GM19372 (cell line): ENCODE results near the gene ZC3H18.

Source experiments
- ATAC-seq: cut with Tn5 transposase; IDR thresholded peaks from one replicate; pipeline ENCODE4 v1.9.1; 2021; ENCODE audit warnings: mild to moderate bottlenecking, low read depth, moderate library complexity; ENCODE audit not compliant: unreplicated experiment

Gene ZC3H18

DNA sequence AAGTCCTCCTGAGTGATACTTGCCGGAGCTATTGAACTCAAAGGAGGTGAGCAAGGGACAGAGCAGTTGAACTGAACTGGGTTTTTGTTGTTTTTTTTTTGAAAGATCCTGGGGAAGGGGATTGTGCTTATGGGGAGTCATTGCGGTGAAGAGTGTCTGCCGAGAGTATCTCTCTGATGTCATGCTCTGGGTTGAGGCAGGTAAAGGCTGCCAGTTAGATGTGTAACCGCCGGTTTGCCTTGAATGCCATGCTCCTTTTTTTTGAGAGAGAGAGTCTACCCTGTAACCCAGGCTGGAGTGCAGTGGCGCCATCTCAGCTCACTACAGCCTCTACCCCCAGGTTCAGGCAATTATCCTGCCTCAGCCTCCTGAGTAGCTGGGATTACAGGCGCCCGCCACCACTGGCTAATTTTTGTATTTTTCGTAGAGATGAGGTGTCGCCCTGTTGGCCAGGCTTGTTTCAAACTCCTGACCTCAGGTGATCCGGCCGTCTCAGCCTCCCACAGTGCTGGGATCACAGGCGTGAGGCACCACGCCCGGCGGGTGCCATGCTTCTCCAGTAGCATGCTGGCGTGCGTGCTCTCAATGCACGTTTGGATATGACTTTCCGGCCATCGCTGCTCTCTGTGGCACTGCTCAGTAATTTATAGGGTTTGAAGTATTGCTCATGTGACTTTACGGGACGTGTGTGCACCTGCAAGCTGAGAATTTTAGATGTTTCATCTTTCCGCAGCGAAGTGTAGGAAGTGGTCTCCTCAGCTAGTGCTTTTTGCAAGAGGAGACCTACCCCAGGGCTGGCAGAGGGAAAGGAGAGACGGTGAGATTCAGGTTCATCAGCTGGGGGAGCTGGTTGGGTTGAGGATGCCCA is 8.5 kb downstream of the ZC3H18 start:
- ATAC-seq = no peak

DNA sequence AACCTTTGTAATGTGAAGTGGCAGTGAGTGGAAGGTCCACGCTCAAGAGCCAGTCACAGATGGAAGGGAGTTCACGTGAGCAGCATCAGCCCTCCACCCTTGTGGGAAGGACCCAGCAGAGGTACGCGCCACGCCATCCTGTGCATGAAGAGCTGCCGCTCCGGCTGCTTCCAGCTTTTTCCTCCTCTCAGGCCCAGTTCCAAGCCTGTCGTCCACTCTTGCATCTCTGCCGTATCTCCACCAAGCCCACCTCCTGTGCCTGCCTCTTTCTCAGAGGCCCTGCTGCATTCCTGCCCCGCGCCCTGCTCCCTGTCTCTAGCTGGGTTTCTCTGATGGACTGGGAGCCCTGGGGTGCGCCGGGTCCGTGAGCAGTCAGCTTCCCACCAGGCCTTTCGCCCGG is 10.2 kb downstream of the ZC3H18 start:
- ATAC-seq = no peak

DNA sequence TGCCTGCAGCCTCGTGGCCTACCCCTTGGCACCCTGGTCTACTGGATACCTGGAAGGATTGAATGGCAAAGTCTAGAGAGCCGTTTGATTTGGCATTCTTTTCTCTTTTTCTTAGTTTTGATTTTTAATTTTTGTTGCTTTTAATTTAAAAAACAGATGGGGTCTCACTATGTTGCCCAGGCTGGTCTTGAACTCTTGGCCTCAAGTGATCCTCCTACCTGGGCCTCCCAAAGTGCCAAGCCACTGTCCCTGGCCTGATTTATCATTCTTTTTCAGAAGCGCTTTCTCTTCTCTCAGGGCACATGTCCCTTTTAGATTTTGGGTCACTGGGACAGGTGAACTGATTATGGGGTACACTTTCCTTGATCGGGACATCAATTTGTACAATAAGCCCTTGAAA is 10.8 kb downstream of the ZC3H18 start:
- ATAC-seq = no peak

DNA sequence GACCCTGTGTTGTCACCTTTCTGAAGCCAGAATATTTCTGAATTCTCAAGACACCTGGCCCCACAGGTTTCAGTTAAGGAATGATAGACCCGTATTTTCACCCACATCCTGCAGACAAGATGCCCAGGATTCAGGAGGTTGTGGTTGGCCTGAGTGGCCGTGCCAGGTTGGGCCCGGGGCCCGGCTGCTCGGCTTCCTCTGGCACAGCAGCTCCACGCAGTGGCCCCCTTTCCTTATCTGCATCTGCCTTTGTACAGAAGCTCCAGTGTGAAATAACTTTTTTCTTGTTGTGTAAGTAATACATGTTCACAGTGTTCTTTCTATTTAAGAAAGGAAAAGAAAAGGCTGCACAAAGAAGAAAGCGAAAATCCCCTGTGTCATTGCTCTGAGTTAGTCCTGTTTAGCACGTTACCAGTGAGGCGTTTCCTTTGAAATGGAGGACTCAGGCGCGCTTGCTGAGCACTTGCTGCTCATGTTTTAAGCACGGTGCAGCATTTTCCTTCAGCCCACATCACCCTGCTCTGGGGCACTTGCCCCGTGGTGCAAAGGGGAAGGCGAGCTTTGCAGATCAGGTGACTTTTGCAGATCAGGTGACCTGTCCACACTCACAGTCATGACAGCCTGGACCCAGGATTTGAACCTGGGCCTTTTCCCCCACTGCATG is 12.8 kb downstream of the ZC3H18 start:
- ATAC-seq = no peak

DNA sequence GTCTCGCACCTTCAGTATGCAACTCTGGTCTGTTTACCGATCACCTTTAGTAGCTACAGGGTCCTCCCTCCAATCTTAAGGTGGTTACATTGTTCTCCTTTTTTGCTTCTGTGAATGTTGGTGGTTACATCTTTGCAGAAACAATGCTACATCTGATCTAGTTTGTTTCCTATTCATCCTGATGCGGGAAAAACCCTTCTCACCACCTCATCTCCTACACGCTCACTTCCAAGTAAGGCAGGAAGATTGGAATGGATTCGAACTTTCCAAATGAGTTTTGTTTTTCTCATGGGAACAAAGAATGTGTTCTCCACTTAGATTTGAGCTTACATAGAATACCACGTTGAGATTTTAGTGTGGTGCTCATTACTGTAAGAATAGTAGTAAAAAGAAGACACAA is 14.5 kb downstream of the ZC3H18 start:
- no peak for ATAC-seq

DNA sequence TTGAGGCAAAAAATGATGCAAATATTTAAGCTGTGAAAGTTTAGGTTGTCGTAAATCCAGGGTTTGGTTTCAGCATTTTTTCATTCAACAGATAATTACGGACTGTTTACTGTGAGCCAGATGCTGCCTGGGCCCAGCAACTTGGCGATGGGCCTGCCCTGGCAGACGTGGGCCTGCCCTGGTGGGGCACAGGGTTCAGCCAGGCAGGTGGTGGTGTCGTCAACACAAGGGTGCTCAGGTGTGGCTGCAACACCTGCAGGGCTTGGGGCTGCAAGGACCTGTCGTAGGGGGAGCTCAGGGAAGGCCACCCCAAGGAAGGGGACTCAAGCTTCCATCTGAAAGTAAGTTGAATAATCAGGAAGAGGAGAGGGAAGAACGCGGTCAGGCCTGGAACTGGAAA is 15.1 kb downstream of the ZC3H18 start:
- no peak for ATAC-seq

DNA sequence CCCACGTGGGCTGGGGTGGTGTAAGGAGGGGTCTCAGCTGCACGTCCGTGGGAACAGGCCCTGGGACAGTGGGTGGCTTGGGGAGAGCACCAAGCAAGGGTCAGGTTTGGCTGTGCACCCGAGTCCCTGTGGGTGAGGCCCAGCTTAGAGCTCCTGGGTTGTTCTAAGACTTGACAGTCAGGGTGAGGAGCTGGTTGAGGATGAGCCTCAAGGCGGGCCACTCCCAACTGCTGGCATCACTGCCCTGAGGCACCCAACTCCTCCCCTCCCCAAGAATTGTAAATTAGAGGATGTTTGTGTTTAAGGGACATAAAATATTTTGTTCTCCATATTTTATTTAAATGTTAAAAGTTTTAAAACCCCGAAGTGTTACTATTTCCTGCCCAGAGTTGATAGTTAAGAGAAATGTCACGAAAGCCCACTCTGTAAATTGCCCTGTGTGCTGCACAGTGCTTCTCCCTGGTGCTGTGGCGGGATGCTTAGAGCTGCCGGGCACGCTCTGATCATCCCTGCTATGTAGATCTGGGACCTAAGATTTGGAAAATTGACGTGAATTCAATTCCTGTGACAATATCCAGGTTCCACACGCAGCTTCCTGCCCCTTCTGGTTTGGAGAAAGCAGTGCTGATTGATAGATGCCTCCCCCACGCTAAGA is 15.9 kb downstream of the ZC3H18 start:
- no peak for ATAC-seq

DNA sequence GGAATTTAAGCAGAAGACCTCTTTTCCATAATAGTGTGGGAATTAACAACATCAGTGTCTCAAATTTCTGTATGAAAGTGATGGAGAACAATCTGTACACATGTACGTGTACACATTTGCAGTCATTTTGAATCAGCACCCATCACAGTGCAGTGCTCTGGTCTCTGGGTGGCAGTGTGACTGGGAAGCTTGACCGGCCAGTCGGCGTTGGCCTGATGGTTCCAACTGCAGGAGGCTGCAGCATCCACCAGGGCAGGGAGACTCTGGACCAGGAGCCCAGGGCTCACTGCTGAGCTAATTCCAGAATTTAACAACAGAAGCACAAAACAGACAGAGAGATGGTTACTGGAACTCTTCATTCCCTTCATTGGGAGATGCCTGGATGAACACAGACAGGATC is 17.9 kb downstream of the ZC3H18 start:
- no peak for ATAC-seq

DNA sequence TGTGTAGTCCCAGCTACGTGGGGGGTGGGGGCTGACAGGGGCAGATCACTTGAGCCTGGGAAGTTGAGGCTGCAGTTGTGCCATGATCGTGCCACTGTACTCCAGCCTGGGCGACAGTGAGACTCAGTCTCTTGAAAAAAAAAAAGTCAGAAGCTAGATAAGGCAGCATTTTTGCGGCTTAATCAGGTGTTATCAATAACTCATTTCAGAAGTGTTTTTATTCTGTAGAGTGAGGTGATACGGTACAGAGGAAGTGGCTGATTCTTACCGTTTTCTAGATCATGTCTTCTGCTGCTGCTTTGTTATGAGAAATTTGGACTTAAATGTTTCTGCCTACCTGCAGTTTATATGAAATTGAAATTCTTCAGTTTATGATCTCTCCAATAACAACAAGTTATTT is 18.6 kb downstream of the ZC3H18 start:
- no peak for ATAC-seq

DNA sequence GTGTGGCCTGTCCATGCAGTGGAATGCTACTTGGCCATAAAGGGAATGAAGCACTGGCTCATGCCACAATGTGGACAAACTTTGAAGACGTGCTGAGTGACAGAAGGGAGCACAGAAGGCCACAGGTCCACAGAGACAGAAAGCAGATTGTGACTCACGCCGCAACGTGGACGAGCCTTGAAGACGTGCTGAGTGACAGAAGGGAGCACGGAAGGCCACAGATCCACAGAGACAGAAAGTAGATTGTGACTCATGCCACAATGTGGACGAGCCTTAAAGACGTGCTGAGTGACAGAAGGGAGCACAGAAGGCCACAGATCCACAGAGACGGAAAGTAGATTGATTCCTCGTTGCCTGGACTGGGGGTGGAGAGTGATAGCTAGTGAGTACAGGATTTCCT is 19.2 kb downstream of the ZC3H18 start:
- ATAC-seq = no peak

DNA sequence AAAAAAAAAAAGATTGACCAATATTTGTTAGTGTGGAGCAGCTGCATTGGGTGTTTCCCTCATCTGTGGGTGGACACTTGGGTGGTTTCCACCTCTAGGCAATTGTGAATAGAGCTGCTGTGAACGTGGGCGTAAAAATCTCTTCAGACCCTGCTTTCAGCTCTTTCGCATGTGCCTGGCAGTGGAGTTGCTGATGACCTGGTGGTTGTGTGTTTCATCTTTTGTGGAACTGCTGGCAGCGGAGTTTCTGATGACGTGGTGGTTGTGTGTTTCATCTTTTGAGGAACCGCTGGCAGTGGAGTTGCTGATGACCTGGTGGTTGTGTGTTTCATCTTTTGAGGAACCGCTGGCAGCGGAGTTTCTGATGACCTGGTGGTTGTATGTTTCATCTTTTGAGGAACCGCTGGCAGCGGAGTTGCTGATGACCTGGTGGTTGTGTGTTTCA is 21.4 kb downstream of the ZC3H18 start:
- no peak for ATAC-seq

DNA sequence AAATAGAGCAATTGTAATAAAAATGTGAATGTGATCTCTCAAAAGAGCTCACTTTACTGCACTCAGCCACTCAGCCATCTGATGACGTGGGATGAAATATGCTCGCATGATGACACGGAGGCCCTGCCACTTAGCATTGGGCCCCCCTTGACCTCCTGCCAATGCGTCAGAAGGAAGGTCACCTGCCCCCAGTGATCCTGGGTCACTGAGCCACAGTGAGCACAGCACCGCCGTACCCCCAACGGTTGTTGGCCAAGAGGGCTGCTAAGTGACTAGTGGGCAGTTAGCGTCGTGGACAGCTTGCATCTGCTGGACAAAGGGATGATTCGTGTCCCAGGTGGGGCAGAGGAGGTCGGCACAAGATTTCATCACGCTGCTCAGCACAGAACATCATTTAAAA is 22.9 kb downstream of the ZC3H18 start:
- no peak for ATAC-seq

DNA sequence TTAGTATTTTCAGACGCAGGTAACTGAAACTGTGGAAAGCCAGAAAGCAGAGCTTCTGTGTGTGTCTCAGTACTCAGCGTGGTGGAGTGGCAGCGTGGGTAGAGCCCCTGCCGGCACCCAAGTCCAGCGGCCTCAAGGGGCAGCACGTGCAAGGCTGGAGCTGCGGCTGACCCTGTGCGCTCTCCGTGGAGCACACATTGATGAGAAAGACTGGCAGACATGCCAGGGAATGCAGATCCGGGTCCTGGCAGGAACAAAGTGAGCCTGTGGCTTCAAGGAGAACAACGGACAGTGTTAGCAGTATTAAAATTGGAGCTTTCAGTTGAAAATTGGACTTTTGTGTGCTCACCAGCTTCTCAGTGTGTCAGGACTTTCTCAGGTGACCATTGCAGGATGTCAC is 23.3 kb downstream of the ZC3H18 start:
- ATAC-seq = no peak

DNA sequence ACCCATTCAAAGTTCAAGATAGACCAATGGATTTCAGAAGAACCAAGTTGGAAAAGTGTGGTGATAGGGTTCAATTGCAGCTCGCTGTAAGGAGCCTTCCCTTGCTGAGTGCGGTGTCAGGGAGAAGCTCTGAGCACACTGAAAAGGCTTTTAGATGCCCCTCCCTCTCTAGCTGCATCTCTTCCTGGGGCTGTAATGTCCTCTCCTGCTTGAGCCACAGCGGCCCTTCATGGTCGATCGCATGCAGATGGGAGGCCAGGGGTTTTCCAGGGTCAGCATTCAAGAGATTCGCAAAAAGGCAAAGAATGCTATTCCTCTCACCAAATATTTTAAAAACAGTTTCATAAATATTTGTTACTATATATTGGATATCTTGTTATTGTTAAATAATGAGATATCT is 23.7 kb downstream of the ZC3H18 start:
- ATAC-seq = no peak

DNA sequence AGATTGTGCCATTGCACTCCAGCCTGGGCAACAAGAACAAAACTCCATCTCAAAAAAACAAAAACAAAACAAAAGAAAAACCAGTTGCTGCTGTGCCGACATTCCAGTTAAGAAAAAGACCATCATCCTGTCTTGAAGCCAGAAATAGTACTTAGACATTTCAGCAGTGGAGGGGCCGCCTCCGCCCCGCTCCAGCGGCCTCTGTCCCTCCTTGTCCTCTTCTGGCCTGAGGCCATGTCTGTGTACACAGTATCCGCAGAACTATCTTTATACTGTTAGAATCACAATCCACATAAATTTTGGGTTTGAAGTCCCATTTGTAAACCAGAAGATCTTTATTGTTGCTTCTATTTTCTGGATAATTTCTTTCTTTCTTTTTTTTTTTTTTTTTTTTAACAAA is 24.9 kb downstream of the ZC3H18 start:
- ATAC-seq = no peak

DNA sequence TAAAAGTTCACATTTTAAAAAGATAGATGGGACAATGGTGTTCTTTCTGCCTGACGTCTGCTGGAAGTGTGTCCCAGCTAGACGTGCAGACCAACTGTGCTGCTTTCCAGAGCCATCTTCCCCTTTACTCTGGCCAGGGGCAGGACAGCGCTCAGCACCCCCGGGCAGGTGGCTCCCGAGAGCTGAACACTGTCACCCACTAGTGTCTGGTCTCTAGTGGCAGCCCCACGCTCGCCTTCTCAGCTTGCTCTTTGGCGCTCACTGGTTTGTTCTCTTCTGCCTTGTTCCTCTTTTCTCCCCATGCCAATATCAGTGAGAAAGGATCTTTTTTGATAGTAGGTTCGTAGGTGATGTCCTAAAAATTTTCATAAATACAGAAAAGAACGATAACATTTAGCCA is 25.7 kb downstream of the ZC3H18 start:
- no peak for ATAC-seq

DNA sequence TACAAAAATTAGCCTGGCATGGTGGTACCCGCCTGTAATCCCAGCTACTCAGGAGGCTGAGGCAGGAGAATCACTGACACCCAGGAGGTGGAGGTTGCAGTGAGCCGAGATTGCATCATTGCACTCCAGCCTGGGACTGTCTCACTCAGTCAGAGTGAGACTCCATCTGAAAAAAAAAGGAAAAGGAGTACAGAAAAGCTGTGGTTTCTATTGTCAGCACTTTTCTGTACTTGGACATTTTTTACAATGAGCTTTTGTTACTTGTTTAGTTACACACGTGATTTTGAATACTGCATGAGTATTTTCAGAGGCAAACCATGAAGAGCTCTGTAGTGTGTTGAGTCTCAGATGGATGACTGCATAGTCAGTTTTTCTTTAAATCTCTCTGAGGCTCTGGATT is 26.3 kb downstream of the ZC3H18 start:
- ATAC-seq = no peak

DNA sequence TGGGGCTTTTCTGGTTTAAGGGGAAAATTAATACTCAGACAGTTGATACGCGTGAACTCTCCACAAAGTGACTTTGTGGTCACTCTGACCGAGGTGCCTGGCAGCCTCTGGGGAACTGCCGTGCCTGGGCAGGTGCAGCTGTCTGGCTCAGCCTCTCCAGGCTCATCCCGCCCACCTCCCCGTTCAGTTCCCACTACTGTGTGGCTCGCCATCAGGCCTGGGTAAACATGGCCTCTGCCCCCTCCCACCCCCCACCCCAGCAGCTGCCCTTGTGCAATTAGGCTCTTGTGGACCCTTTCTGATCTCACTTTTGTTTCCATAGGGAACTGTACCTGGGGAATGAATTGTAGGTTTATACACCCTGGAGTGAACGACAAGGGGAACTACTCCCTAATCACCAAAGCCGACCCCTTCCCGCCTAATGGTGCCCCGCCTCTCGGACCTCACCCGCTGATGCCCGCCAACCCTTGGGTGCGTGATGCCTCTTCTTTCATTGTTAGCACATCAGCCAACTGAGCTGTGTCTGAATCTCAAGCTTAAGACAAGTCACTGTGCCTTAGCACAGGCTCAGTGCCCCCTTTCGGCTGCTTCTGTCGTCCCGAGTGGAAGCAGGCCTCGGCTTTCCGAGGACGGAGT is 27.8 kb downstream of the ZC3H18 start:
- ATAC-seq = no peak

DNA sequence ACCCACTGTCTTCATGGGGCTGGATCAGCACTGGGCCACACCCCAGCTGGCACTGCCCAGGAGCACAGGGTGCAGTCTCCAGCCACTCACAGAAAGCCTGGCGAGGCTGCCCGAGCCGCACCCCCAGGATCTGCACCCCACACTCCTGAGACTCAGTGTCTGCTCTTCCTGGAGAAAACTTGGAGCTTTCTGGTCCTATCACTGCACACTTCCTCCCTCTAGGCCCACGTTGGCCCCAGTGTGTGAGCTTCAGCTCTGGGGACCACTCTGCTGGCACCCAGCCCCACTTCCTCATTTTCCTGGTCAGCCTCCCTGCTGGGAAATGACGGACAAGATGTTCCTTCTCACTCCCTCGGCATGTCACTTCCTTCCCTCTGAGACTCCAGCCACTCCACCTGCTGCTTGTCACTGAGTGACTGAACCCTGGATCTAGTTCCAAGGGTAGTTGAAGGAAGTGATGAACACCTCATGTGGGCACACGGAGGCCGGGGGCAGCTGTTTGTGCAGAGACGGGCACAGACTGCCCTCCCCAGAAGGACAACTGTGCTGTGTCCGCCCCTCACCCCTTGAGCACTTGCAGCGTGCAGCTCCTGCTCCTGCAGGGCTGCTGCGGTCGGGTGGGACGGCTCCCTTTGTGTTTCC is 29.0 kb downstream of the ZC3H18 start:
- no peak for ATAC-seq

DNA sequence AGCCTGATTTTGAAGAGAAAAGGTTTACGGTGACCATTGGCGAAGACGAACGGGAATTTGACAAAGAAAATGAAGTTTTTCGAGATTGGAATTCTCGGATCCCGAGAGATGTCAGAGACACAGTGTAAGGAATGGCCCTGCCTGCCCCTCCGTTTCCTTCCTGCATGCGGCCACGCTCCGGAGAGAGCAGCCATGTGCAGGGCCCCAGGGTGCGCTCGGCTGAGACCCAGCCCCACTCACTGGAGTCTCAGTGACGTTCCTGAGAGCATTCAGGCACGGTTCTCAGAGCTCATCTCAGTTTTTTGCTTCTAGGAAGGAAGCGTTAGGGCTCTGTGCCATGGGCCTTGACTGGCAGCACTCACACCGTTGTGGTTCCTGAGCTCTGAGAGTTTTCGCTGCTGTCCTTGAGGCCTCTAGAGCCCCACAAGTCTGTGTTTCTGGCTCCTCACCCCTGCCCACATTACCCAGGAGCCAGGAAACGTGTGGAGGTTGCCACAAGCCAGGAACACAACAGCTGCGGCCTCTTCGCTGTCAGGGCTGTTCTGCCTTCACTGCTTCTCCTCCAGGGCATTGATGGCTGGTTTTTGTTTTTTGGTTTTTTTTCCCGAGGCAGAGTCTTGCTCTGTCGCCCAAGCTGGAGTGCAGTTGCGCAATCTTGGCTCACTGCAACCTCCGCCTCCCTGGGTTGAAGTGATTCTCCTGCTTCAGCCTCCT is 29.8 kb downstream of the ZC3H18 start:
- no peak for ATAC-seq
